ENCODE measurements around the gene HLF.

HLF gene

GRCh38 chr17:55354941-55355340, 90.2 kb downstream of the HLF start:
- TF ChIP-seq, protein P1, sequence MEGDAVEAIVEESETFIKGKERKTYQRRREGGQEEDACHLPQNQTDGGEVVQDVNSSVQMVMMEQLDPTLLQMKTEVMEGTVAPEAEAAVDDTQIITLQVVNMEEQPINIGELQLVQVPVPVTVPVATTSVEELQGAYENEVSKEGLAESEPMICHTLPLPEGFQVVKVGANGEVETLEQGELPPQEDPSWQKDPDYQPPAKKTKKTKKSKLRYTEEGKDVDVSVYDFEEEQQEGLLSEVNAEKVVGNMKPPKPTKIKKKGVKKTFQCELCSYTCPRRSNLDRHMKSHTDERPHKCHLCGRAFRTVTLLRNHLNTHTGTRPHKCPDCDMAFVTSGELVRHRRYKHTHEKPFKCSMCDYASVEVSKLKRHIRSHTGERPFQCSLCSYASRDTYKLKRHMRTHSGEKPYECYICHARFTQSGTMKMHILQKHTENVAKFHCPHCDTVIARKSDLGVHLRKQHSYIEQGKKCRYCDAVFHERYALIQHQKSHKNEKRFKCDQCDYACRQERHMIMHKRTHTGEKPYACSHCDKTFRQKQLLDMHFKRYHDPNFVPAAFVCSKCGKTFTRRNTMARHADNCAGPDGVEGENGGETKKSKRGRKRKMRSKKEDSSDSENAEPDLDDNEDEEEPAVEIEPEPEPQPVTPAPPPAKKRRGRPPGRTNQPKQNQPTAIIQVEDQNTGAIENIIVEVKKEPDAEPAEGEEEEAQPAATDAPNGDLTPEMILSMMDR (IDR thresholded peaks at IDR 0.05; ENCODE audit: control insufficient read depth, extremely low read depth, insufficient read depth): no peak
- no peak overlapping the region for H3K4me3 ChIP-seq (ENCODE audit: low read depth, low read length)
- DNase-seq (ENCODE audit: low read depth): no peak

GRCh38 chr17:55356434-55357328, 91.9 kb downstream of the HLF start:
- TF ChIP-seq, protein P1 (IDR thresholded peaks at IDR 0.05; ENCODE audit: control insufficient read depth, extremely low read depth, insufficient read depth): peak; percentile 89
- H3K4me3 ChIP-seq (ENCODE audit: low read depth, low read length): no peak overlapping the region
- peak; percentile 50 for DNase-seq (ENCODE audit: low read depth)

GRCh38 chr17:55360971-55361370, 96.2 kb downstream of the HLF start:
- H3K4me3 ChIP-seq (ENCODE audit: low read depth, low read length): no peak overlapping the region
- DNase-seq (ENCODE audit: low read depth): no peak
- TF ChIP-seq, protein P1 (IDR thresholded peaks at IDR 0.05; ENCODE audit: control insufficient read depth, extremely low read depth, insufficient read depth): no peak

GRCh38 chr17:55363033-55363432, 98.3 kb downstream of the HLF start:
- TF ChIP-seq, protein P1 (IDR thresholded peaks at IDR 0.05; ENCODE audit: control insufficient read depth, extremely low read depth, insufficient read depth): no peak
- no peak overlapping the region for H3K4me3 ChIP-seq (ENCODE audit: low read depth, low read length)
- no peak for DNase-seq (ENCODE audit: low read depth)

DNA sequence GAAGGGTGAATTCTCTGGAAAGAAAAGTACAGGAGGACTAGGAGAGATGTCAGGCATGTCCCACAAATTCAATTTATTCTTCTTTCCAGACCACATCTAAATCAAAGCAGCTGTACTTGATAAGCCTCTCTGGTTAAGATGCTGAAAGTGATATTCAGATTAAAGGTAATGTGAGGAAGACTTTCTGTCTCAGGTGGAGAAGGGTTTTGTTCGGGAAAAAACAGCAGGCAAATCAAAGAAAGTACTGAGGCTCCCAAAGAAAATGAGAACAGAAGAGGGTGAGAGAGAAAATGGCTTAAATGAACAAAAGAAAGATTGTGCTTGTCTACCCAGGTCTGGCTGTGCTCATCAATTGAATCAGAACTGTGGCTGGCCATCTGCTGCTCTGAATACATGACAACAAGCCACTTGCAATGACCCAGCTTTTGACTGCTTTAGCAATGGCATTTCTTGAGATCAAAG, 101.3 kb downstream of the HLF start:
- TF ChIP-seq, protein P1 (IDR thresholded peaks at IDR 0.05; ENCODE audit: control insufficient read depth, extremely low read depth, insufficient read depth): no peak
- no peak for DNase-seq (ENCODE audit: low read depth)

GRCh38 chr17:55368706-55369105, 103.9 kb downstream of the HLF start:
- DNase-seq (ENCODE audit: low read depth): no peak
- TF ChIP-seq, protein P1 (IDR thresholded peaks at IDR 0.05; ENCODE audit: control insufficient read depth, extremely low read depth, insufficient read depth): no peak
- H3K4me3 ChIP-seq (ENCODE audit: low read depth, low read length): no peak overlapping the region

More for the DNA sequence above, 101.3 kb downstream of the HLF start:
- H3K4me3 ChIP-seq (ENCODE audit: low read depth, low read length): no peak overlapping the region
